HG02763 (cell line): ENCODE results near the gene ITGAX.

ENCODE experiments used
- ATAC-seq: cut with Tn5 transposase; IDR thresholded peaks from one replicate; pipeline ENCODE4 v1.9.1; 2021; ENCODE audit warnings: mild to moderate bottlenecking, moderate library complexity; ENCODE audit not compliant: unreplicated experiment

Gene ITGAX

DNA sequence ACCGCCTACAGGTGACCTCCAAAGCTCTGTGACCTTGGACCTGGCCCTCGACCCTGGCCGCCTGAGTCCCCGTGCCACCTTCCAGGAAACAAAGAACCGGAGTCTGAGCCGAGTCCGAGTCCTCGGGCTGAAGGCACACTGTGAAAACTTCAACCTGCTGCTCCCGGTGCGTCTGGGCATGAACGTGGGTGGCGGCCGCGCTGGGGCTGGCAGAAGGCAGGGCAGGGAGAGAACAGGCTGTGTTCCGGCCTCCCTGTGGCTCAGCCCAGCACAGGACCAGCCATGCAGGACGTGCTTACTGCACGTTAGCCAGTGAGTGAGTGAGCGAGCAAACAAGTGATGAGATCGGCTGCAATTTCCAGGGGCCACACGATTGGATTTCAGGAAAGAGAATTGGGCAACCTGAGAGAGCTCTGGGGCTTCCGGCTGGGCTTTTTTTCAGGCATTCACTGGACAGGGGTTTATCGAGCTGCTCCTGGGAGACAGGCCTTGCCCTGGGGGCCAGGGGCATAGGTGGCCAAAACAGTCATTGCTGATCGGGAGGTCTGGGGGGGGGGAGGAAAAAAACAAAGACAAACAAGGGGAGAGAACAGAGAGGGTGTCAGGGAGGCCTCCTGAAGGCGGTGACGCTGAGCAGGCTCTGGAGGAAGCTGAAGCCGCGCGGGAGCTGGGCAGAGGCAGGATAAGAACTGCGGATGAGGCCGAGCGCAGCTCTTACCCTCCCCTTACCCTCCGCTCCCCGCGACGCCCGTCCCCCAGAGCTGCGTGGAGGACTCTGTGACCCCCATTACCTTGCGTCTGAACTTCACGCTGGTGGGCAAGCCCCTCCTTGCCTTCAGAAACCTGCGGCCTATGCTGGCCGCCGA lies 16.9 kb downstream of the ITGAX start:
- ATAC-seq: no peak

DNA sequence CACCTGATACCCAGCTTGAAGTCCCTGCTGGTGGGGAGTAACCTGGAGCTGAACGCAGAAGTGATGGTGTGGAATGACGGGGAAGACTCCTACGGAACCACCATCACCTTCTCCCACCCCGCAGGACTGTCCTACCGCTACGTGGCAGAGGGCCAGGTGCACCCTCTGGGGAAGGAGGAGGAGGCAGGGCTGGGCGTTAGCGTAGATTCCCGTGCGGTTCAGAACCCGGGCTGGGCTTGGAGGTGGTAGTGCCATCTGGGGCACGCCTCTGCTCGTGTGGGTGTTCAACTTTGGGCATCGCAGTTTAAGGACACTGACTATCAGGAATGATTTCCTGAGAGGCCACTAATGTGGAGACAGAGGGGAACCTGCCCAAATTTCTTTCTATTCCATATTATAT lies 18.3 kb downstream of the ITGAX start:
- no peak for ATAC-seq

DNA sequence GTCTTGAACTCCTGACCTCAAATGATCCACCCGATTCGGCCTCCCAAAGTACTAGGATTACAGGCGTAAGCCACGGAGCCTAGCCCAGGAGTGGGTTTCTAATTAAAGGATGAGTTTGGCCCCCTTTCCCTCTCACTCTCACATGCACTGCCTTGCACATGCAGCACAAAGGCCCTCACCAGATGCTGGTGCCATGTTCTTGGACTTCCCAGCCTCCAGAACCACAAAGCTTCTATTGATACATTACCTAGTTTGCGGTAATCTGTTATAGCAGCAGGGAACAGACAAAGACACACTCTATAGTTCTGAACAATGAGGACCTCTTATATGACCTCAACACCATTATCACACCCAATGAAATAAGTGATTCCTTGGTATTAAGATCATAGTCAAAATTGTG lies 20.3 kb downstream of the ITGAX start:
- no peak for ATAC-seq

DNA sequence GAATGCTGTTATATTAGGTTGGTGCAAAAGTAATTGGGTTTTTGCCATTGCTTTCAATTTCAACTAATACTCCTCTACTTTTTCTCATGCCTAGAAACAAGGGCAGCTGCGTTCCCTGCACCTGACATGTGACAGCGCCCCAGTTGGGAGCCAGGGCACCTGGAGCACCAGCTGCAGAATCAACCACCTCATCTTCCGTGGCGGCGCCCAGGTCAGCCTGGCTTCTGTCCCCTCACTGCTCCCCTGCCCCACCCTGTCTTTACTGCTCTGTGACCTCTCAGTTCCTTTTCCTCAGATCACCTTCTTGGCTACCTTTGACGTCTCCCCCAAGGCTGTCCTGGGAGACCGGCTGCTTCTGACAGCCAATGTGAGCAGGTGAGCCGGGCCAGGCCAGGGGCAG lies 21.7 kb downstream of the ITGAX start:
- ATAC-seq: no peak

DNA sequence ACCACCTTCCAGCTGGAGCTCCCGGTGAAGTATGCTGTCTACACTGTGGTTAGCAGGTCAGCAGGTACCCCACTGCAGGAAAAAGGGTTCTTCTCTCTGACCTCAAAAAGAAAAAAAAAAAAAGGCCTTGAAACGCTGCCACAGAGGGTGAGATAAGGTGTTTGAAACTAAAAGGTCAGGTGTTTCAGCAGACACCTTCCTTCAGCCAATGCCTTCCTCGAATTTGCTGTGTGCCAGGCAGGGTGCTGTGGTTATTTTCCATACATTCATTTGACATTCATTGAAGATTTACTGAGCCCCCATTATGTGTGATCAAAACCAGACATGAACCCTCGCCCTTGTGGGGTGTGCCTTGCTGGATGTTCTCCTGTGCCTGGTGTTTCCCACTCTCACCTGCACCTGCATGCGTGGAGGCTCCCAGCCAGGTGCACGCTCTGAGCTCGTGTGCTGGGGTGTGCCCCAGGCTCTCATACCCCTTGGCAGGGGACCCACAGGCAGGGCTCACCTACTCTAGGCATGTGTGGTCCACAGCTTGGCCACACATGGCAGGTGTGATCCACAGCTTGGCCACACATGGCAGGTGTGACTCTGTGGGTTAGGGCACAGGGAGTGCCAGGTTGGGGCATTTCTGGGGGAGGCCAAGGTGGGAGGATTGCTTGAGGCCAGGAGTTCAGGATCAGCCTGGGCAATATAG lies 22.4 kb downstream of the ITGAX start:
- no peak for ATAC-seq

DNA sequence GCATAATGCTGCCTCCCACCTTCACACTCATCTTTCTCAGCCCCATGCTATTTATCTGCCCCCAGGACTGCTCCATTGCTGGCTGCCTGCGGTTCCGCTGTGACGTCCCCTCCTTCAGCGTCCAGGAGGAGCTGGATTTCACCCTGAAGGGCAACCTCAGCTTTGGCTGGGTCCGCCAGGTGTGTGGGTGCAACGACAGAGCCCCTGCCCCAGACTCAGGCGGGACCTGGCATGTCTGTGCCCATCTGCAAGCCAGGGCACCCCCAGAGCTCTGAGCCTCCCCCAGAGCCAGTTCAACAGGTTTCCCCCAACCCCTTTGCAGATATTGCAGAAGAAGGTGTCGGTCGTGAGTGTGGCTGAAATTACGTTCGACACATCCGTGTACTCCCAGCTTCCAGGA lies 25.2 kb downstream of the ITGAX start:
- ATAC-seq: no peak

DNA sequence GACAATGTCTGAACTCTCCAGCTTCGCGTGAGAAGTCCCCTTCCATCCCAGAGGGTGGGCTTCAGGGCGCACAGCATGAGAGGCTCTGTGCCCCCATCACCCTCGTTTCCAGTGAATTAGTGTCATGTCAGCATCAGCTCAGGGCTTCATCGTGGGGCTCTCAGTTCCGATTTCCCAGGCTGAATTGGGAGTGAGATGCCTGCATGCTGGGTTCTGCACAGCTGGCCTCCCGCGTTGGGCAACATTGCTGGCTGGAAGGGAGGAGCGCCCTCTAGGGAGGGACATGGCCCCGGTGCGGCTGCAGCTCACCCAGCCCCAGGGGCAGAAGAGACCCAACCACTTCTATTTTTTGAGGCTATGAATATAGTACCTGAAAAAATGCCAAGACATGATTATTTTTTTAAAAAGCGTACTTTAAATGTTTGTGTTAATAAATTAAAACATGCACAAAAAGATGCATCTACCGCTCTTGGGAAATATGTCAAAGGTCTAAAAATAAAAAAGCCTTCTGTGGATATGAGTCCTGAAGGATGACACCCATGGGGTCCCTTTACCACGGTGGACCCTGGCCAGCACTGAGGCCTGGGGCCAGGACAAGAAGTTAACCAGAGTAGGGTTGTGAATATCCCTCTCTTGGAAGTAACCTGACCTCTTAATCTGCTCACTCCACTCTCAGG lies 27.6 kb downstream of the ITGAX start:
- ATAC-seq: no peak

DNA sequence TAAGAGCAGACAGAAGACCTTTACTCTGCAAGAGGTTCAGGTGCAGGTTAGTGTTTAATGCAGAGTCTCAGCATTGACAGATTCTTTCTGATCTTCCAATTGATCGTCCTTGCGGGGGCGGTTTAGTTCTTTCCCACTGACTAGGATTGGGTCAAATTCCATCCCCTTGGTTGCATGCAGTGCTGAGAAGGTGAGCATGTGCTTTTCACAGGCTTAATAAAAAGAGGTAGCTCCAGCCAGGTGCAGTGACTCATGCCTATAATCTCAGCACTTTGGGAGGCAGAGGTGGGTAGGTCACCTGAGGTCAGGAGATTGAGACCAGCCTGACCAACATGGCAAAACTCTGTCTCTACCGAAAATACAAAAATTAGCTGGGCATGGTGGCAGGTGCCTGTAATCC lies 30.7 kb downstream of the ITGAX start:
- no peak for ATAC-seq

DNA sequence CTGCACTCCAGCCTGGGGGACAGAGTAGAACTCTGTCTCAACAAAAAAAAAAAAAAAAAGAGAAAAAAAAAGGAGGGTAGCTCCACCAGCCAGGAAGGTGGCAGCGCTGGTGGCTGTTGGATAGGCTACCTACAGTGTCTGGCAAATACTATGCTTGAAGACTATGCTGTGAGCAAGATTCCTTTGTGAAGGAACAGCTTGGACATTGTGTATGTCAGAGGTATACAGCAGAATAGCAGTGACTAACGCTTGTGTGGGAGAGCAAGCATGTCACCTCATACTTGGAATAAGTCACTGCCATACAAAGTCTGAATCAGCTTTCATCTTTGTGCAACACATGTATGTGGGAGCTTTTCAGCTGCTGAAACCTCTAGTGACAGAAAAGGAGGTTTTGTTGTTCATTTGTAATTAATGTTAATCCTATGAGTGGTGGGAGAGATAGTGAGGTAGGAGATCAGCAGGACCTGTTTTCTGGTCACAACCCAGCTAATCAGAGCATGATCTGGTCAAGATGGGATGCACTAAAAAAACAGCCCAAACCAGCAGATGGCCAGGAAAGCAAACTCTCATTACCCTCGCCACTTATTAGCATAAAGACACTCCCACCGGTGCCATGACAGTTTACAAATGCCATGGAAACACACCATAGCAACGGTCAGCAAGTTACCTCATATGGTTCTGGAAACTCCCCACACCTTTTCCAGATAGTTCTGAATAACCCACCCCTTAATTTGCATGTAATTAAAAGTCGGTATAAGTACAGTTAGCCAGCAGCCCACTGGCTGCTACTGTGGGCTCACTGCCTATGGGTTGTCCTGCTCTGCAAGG lies 31.4 kb downstream of the ITGAX start:
- no peak for ATAC-seq

DNA sequence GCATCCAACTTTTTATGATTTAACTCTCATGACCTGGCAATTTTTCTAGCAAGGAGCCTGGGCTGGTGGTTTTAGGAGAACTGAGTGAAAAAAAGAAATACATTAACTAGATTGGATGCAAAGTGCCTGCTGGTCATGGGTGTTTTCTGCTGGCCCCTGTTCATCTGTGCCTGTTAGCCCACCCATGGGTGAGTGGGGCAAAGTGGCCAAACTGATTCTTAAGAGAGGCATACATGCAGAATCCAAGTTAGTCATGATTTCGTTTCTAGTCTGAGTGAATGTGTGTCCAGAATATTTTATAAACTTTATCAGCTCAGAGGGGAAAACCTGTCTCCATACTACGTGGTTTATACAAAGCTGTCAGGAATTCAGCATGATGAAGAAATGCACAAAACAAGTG lies 33.6 kb downstream of the ITGAX start:
- no peak for ATAC-seq

DNA sequence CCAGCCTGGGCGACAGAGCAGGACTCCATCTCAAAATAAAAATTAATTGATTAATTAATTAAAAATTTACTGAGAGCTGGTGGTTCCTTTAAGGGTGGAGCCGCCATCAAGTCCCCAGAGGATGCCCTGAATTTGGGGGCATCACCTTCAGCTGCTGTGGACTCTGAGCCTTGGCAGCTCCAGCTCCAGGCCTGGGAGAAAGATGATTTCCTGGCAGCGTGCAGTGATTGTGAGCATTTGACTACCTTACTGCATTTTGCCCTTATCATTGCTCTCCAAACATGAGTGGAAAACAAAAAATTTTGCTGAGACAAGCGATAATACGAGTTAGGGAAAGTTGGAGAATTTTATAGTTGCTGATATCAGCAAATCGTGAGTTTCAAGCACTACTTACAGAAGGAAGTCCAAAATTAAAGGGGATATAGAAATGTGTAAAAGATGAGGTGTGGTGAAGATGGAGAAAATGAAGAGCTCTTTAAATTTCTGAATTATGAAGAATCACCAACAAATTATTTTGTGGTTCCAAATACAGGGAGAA lies 35.6 kb downstream of the ITGAX start:
- ATAC-seq: no peak

DNA sequence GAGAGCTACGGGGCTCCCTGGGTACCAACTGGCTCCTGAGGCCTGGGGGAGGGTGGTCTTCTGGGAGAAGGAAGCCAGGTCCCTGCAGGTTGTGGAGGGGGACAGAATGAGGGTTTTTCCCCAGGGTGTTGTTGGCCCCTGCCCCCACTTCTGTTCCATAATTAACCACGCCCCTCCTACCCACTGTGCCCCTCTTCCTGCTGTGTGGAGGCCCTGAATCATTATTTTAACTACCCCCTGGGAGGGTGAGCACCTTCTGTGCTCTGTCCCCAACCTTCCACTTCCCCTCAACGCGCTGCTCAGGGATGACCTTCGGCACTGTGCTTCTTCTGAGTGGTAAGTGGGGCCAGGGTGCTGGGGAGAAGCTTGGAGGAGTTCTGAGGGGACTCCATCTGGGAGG lies 38.1 kb downstream of the ITGAX start, which contains the start of gene ITGAD:
Gene ITGAD, plus strand, starts transcription at position 280 of the 400 bp plus-strand sequence. Its CDS starts 26 bp downstream, at position 306.
- ATAC-seq: no peak

DNA sequence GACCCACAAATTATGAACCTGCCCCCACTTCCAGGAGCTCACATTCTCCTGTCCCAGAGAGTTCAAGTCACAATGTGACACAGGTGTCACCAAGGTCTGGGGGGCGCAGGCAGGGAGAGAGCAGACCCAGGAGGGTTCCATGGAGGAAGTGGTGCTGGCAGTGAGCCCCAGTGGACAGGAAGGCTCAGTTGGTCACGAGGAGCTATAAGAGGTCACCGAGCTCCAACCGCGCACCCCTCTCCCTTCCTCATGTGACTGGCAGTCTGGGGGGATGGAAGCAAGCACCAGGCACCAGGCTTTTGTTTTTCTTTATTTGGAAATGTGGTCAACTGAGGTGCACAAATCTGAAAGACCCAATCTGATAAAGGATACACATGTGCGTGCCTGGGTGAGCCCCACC lies 40.7 kb downstream of the ITGAX start:
- no peak for ATAC-seq

DNA sequence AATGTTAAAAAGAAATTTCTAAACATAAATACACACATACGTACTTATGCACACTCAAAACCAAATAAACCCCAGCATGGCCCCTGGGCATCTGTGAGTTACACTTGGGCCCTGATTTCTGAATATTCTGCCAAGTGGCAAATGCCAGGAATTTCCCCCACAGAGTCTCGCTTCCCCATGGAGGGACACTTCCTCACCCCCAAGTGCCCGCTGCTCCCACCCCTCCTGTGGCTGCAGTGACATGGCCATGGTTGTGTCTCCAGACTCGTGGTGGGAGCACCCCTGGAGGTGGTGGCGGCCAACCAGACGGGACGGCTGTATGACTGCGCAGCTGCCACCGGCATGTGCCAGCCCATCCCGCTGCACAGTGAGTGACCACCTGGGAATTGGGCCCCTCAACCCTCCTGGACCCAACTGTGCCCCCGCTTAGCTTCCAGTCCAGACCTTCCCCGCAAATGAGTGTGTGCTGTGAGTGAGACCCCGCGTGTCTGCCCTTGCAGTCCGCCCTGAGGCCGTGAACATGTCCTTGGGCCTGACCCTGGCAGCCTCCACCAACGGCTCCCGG lies 42.2 kb downstream of the ITGAX start:
- ATAC-seq: no peak

DNA sequence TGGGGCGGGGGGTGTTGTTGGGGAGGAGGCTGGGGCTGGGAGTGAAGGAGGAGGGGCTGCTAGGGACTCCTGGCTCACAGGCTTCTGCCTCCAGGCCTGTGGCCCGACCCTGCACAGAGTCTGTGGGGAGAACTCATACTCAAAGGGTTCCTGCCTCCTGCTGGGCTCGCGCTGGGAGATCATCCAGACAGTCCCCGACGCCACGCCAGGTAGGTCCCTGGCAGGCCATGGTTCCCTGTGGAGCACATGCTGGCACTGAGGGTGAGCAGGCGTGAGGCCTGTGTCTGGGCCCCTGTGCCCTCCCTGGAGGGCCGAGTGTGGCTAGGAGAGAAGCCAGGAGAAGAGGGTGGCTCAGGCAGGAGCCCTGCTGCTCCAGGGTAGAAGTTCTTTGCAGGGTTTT lies 42.7 kb downstream of the ITGAX start:
- no peak for ATAC-seq

DNA sequence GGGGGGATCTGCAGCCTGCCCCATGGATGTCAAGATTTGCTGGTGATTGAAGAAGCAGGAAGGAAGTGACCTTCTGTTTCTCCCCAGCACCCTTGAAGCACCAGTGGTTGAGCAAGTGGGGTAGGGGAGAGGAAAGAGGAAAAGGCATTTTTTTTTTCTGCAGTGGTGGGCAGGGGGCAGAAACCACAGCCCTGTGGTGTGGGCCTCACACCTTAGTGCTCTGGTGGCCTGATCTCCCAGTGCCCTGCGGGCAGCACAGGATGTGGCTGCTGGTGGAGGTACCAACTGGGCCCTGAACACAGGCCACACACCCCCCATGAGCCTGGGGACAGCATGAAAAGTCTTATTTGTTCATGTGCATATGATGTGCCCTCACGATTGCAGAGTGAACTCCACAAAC lies 45.2 kb downstream of the ITGAX start:
- no peak for ATAC-seq

DNA sequence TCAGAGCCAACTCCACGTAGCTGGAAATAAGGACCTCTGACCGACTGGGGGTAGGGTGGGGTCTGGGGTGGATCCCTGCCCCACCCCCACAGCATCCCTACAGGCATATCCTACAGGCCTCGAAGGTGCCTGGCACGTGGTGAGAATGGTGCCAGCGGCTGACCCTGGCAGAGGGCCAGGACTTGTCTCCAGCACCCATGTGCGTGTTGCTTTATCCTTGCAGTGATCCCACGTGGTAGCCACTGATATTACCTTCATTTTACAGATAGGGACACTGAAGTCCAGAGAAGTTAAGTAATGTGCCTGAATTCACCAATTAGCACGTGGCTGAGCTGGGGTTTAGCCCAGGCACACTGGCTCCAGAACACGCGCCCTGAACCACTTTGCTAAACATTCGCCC lies 46.5 kb downstream of the ITGAX start:
- ATAC-seq: no peak

DNA sequence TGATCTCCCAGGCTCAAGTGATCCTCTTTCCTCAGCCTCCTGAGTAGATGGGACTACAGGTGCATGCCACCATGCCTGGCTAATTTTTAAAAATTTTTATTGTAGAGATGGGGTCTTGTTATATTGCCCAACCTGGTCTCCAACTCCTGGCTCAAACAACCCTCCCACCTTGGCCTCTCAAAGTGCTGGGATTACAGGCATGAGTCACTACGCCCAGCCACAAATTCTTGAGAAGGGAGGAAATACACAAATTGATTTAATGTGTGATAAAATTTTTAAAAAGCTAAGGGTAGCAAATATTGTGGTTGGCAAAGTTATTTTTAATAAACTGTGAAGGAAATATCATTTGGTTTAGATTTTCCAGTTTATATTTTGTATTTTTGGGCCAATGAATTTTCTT lies 47.7 kb downstream of the ITGAX start:
- no peak for ATAC-seq

DNA sequence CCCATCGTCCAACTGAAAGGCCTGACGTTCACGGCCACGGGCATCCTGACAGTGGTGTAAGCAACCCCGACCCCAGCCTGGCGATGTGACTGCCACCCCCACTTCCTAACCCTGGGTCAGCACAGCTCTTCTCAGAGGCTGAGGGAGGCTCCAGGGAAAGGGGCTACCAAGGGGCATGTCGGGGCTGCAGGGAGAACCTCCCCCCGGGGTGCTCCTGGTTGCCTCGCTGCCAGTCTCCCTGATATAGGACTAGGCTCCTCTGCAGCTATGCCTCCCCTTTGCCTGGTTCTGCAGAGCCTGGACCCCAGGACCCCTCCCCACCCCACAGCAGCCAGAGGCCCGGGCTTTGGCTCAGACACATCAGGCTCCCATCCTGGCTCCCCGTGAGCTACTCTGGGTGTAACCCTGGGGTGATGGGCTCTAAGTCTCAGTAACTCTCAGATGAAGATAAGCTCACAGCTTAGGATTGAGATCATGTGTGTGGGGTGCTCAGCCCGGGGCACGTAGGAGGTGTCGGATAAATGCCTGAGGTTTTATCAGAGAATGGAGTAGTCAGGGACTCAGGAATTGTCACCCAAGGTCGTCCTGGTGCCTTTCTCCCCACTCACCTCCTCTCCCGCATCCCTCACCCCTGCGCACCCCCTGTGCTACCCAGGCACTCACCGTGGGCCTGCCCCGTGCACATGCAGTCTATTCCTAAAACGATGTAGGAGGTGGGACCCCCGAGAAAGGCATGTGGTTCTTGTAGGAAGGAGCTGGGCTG lies 48.8 kb downstream of the ITGAX start:
- no peak for ATAC-seq
